ENCODE measurements around the gene FBXO41. TPM values are rescaled to one million over a fixed set of nuclear protein-coding genes. Genes with fewer than 3 reads are reported as not detected.

Gene FBXO41
- polyA plus RNA-seq, 1 donor from 2014 or later: 6.0 TPM

- Histone ChIP-seq H3F3A (ENCODE audit: insufficient read depth, low read length, poor library complexity, severe bottlenecking) (peaks cover 8% of the 10 kb centered on the region), H3K4me2 (ENCODE audit: low read length) (no peak overlapping the region), H3K36me3 (ENCODE audit: insufficient read depth, low read length) (no peaks in the 10 kb centered on the region), H2AFZ (ENCODE audit: low read depth, low read length) (no peak overlapping the region), H3K27me3 (ENCODE audit: insufficient read depth, low read depth, low read length) (peaks cover 50% of the 10 kb centered on the region), H3K79me2 (replicated peaks; ENCODE audit: insufficient read depth, low read length) (no peaks in the 10 kb centered on the region), H3K4me3 (ENCODE audit: low read length) (no peak overlapping the region), H4K20me1 (ENCODE audit: insufficient read depth) (no peaks in the 10 kb centered on the region), H3K9me2 (ENCODE audit: insufficient read depth, low read length) (no peaks in the 10 kb centered on the region), H3K9ac (ENCODE audit: low read length) (no peak overlapping the region), H3K9me3 (ENCODE audit: low read length) (no peaks in the 10 kb centered on the region), H3K27ac (ENCODE audit: low read length) (peak overlapping the region; percentile 90)
- TF ChIP-seq, protein P1, sequence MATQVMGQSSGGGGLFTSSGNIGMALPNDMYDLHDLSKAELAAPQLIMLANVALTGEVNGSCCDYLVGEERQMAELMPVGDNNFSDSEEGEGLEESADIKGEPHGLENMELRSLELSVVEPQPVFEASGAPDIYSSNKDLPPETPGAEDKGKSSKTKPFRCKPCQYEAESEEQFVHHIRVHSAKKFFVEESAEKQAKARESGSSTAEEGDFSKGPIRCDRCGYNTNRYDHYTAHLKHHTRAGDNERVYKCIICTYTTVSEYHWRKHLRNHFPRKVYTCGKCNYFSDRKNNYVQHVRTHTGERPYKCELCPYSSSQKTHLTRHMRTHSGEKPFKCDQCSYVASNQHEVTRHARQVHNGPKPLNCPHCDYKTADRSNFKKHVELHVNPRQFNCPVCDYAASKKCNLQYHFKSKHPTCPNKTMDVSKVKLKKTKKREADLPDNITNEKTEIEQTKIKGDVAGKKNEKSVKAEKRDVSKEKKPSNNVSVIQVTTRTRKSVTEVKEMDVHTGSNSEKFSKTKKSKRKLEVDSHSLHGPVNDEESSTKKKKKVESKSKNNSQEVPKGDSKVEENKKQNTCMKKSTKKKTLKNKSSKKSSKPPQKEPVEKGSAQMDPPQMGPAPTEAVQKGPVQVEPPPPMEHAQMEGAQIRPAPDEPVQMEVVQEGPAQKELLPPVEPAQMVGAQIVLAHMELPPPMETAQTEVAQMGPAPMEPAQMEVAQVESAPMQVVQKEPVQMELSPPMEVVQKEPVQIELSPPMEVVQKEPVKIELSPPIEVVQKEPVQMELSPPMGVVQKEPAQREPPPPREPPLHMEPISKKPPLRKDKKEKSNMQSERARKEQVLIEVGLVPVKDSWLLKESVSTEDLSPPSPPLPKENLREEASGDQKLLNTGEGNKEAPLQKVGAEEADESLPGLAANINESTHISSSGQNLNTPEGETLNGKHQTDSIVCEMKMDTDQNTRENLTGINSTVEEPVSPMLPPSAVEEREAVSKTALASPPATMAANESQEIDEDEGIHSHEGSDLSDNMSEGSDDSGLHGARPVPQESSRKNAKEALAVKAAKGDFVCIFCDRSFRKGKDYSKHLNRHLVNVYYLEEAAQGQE (IDR thresholded peaks at IDR 0.05; ENCODE audit: borderline replicate concordance): no peak
- TF ChIP-seq TAF1 (IDR thresholded peaks at IDR 0.05; ENCODE audit: low read depth) (no peak), SMC3 (conservative IDR thresholded peaks at IDR 0.05; ENCODE audit: poor library complexity) (no peak), MXI1 (conservative IDR thresholded peaks at IDR 0.05; ENCODE audit: poor library complexity, severe bottlenecking) (no peak), POLR2AphosphoS5 (IDR thresholded peaks at IDR 0.05) (no peak), EZH2 (IDR thresholded peaks at IDR 0.05; ENCODE audit: borderline replicate concordance, insufficient read depth, low read length, poor library complexity, severe bottlenecking) (no peak), EP300 (conservative IDR thresholded peaks at IDR 0.05; ENCODE audit: poor library complexity, severe bottlenecking) (no peak), RAD21 (conservative IDR thresholded peaks at IDR 0.05) (no peak)
- TF ChIP-seq, protein P2, sequence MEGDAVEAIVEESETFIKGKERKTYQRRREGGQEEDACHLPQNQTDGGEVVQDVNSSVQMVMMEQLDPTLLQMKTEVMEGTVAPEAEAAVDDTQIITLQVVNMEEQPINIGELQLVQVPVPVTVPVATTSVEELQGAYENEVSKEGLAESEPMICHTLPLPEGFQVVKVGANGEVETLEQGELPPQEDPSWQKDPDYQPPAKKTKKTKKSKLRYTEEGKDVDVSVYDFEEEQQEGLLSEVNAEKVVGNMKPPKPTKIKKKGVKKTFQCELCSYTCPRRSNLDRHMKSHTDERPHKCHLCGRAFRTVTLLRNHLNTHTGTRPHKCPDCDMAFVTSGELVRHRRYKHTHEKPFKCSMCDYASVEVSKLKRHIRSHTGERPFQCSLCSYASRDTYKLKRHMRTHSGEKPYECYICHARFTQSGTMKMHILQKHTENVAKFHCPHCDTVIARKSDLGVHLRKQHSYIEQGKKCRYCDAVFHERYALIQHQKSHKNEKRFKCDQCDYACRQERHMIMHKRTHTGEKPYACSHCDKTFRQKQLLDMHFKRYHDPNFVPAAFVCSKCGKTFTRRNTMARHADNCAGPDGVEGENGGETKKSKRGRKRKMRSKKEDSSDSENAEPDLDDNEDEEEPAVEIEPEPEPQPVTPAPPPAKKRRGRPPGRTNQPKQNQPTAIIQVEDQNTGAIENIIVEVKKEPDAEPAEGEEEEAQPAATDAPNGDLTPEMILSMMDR (IDR thresholded peaks at IDR 0.05; ENCODE audit: poor library complexity, severe bottlenecking): no peak
Observed at GRCh38 chr2:73295751-73296400, 11.6 kb upstream of the FBXO41 start.

- no peaks in the 10 kb centered on the region for H3K79me2 ChIP-seq (replicated peaks; ENCODE audit: insufficient read depth, low read length)
- H4K20me1 ChIP-seq (ENCODE audit: insufficient read depth): no peaks in the 10 kb centered on the region
- H3K9me2 ChIP-seq (ENCODE audit: insufficient read depth, low read length): no peaks in the 10 kb centered on the region
- H3F3A ChIP-seq (ENCODE audit: insufficient read depth, low read length, poor library complexity, severe bottlenecking): peaks cover 8% of the 10 kb centered on the region
- TF ChIP-seq POLR2AphosphoS5 (IDR thresholded peaks at IDR 0.05) (no peak), SMC3 (conservative IDR thresholded peaks at IDR 0.05; ENCODE audit: poor library complexity) (no peak), EP300 (conservative IDR thresholded peaks at IDR 0.05; ENCODE audit: poor library complexity, severe bottlenecking) (no peak), EZH2 (IDR thresholded peaks at IDR 0.05; ENCODE audit: borderline replicate concordance, insufficient read depth, low read length, poor library complexity, severe bottlenecking) (no peak), MXI1 (conservative IDR thresholded peaks at IDR 0.05; ENCODE audit: poor library complexity, severe bottlenecking) (no peak), RAD21 (conservative IDR thresholded peaks at IDR 0.05) (no peak), TAF1 (IDR thresholded peaks at IDR 0.05; ENCODE audit: low read depth) (no peak)
- TF ChIP-seq, protein P1 (IDR thresholded peaks at IDR 0.05; ENCODE audit: borderline replicate concordance): no peak
- TF ChIP-seq, protein P2 (IDR thresholded peaks at IDR 0.05; ENCODE audit: poor library complexity, severe bottlenecking): no peak
- H3K9me3 ChIP-seq (ENCODE audit: low read length): no peaks in the 10 kb centered on the region
- peaks cover 67% of the 10 kb centered on the region for H3K27me3 ChIP-seq (ENCODE audit: insufficient read depth, low read depth, low read length)
- peak overlapping the region; percentile 72 for H3K4me3 ChIP-seq (ENCODE audit: low read length)
- no peaks in the 10 kb centered on the region for H3K36me3 ChIP-seq (ENCODE audit: insufficient read depth, low read length)
- no peak overlapping the region for H3K27ac ChIP-seq (ENCODE audit: low read length)
- H2AFZ ChIP-seq (ENCODE audit: low read depth, low read length): no peak overlapping the region
- peak overlapping the region; percentile 64 for H3K4me2 ChIP-seq (ENCODE audit: low read length)
- no peak overlapping the region for H3K9ac ChIP-seq (ENCODE audit: low read length)
Observed at GRCh38 chr2:73294239-73294638, 10.0 kb upstream of the FBXO41 start.

Measured in neural cell (in vitro differentiated cells).